Peyer's patch (tissue), 4 donors: ENCODE data around the gene ATG13.
"Not testable (repeated sequence)": the region's sequence is repeated elsewhere in the genome, so short reads cannot be mapped to it uniquely, and the experiment has no call there.

ENCODE experiments used
- CTCF ChIP-seq, 6 experiments: fragments of 450-650 bp in 4 of 6; fragments of 200-600 bp in 2 of 6; sonication (generic) in 1 of 6; IDR thresholded peaks; one replicate each; pipeline ENCODE4 v1.5.1; 2017 to 2019; ENCODE audit warnings: antibody characterized with exemption in 6 of 6, mild to moderate bottlenecking in 3 of 6, moderate library complexity in 1 of 6
- POLR2A ChIP-seq, 2 donors: fragments of 450-650 bp; IDR thresholded peaks; one replicate each; pipeline ENCODE4 v1.5.1; 2017; ENCODE audit warnings: antibody characterized with exemption in 2 of 2, mild to moderate bottlenecking in 2 of 2, moderate library complexity in 2 of 2

DNA sequence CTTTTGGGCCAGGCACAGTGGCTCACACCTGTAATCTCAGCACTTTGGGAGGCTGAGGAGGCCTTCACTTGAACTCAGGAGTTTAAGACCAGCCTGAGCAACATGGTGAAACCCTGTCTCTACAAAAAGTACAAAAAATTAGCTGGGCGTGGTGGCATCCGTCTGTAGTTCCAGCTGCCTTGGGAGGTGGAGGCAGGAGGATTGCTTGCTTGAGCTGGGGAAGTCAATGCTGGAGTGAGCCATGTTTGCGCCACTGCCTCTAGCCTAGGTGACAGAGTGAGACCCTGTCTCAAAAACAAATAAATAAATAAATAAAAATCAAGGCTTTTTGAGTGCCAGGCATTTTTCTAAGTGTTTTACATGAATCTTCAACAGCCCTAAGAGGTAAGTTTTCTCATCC, 53.2 kb downstream of the ATG13 start:
- TF ChIP-seq POLR2A, CTCF (IDR thresholded peaks at IDR 0.05): not testable (repeated sequence)
